8988T (cell line): ENCODE data around the gene CEACAM19.
A peak's percentile ranks its signal among the peaks of the same experiment; 100 is the strongest.
"Not testable (repeated sequence)": the region's sequence is repeated elsewhere in the genome, so short reads cannot be mapped to it uniquely, and the experiment has no call there.

Experiments used
- DNase-seq: peaks from one replicate; pipeline ENCODE4 v3.0.0; 2011

Gene CEACAM19

GRCh38 chr19:44703336-44704078, 32.2 kb downstream of the CEACAM19 start:
- no peak for DNase-seq

- DNase-seq, result no peak
Measured at GRCh38 chr19:44704982-44705381, 33.7 kb downstream of the CEACAM19 start.

- no peak for DNase-seq
Measured at GRCh38 chr19:44705502-44706010, 34.3 kb downstream of the CEACAM19 start.

GRCh38 chr19:44706506-44707236, 35.4 kb downstream of the CEACAM19 start:
- DNase-seq, result no peak

- no peak for DNase-seq
Measured at GRCh38 chr19:44707794-44708193, 36.5 kb downstream of the CEACAM19 start.

- DNase-seq, result no peak
Measured at GRCh38 chr19:44708940-44709339, 37.7 kb downstream of the CEACAM19 start.

- not testable (repeated sequence) for DNase-seq
Measured at GRCh38 chr19:44709434-44710266, 38.4 kb downstream of the CEACAM19 start.

- no peak for DNase-seq
Measured at GRCh38 chr19:44710483-44710882, 39.2 kb downstream of the CEACAM19 start.

- no peak for DNase-seq
Measured at GRCh38 chr19:44712864-44713515, 41.7 kb downstream of the CEACAM19 start.

- DNase-seq, result no peak
Measured at GRCh38 chr19:44714597-44715169, 43.4 kb downstream of the CEACAM19 start.

- no peak for DNase-seq
Measured at GRCh38 chr19:44717603-44718002, 46.3 kb downstream of the CEACAM19 start.

GRCh38 chr19:44718441-44719261, 47.4 kb downstream of the CEACAM19 start:
- no peak for DNase-seq

GRCh38 chr19:44719262-44719701, 48.0 kb downstream of the CEACAM19 start:
- no peak for DNase-seq

GRCh38 chr19:44720396-44720795, 49.1 kb downstream of the CEACAM19 start:
- DNase-seq, result not testable (repeated sequence)

- no peak for DNase-seq
Measured at GRCh38 chr19:44720945-44721344, 49.7 kb downstream of the CEACAM19 start.

GRCh38 chr19:44721369-44721768, 50.1 kb downstream of the CEACAM19 start:
- DNase-seq, result not testable (repeated sequence)

GRCh38 chr19:44722131-44723121, 51.1 kb downstream of the CEACAM19 start:
- DNase-seq, result no peak

GRCh38 chr19:44723299-44723951, 52.1 kb downstream of the CEACAM19 start:
- no peak for DNase-seq

- peak; percentile 55 for DNase-seq
Measured at GRCh38 chr19:44723952-44724319, 52.7 kb downstream of the CEACAM19 start.
